ENCODE measurements around the gene RIPOR2.
"Not testable (repeated sequence)": the region's sequence is repeated elsewhere in the genome, so short reads cannot be mapped to it uniquely, and the experiment has no call there.

Gene RIPOR2

DNA sequence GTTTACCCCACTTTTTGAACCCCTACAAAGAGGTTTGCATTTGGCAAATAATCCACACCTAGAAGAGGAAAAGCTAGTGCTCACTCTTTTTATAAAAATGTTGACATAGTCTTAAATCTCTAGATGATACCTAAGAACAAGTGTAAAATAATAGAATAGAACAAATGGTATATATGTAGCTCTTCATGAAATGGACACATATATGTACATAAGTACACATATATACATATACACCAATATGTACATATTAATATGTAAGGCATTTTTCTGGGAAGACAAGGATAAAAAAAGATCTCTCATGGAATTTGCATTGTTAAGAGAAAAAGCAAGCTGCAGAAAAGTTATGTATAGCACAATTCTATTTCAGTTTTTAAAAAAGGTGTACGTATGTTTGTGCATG lies 27.6 kb upstream of the RIPOR2 start:
- peaks cover 92% of the 10 kb centered on the region for H3K4me1 Mint-ChIP-seq
- peak overlapping the region; percentile 66 for H3K27ac Mint-ChIP-seq
- peaks cover 15% of the 10 kb centered on the region for H3K9me3 Mint-ChIP-seq
- H3K27me3 Mint-ChIP-seq = no peaks in the 10 kb centered on the region
- peaks cover 9% of the 10 kb centered on the region for H3K36me3 Mint-ChIP-seq
- no peak overlapping the region for H3K4me3 Mint-ChIP-seq

DNA sequence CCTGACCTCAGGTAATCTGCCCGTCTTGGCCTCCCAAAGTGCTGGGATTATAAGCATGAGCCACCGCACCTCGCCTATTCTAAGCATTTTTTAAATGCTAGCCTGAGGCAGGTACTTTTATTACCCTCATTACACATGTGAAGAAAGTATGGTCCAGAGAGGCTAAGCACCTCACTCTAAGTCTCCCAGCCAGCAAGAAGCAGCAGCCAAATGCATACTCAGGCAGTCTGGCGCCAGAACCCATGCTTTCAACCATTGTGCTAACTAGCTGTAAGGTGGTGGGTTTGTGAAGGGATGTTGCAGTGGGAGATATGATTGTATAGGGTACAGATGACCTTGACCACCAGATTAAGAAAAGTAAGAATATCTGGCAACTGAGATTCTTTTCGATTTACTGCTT lies 26.1 kb upstream of the RIPOR2 start:
- Mint-ChIP-seq H3K27me3 (no peaks in the 10 kb centered on the region), H3K4me1 (peaks cover 91% of the 10 kb centered on the region), H3K4me3 (no peak overlapping the region), H3K36me3 (peaks cover 6% of the 10 kb centered on the region), H3K27ac (peak overlapping the region; percentile 70), H3K9me3 (peaks cover 16% of the 10 kb centered on the region)

DNA sequence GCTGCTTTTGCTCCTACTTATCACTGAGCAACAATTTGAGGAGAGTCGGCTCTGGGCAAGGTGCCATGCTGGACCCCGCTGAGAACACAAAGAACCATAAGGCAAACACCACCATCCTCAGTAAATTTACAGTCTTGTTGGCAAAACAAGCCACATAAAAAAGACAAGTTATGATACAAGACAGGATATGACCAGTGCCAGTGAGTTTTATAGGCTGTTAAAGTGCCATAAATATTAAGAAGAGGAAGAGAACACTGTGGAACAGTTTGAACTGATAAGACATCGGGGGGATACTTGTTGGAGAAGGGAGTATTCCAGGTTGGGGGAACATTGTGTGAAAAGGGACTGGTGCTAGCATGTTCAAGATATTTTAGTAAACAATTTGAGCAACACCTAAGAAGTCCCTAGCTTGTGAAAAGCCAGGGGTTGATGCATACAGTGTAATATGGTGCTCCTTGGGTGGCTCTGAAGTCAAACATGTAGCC lies 25.3 kb upstream of the RIPOR2 start:
- Mint-ChIP-seq H3K4me1 (peaks cover 92% of the 10 kb centered on the region), H3K4me3 (peak overlapping the region; percentile 59), H3K9me3 (peaks cover 15% of the 10 kb centered on the region), H3K27ac (peak overlapping the region; percentile 90), H3K36me3 (peaks cover 6% of the 10 kb centered on the region), H3K27me3 (no peaks in the 10 kb centered on the region)

DNA sequence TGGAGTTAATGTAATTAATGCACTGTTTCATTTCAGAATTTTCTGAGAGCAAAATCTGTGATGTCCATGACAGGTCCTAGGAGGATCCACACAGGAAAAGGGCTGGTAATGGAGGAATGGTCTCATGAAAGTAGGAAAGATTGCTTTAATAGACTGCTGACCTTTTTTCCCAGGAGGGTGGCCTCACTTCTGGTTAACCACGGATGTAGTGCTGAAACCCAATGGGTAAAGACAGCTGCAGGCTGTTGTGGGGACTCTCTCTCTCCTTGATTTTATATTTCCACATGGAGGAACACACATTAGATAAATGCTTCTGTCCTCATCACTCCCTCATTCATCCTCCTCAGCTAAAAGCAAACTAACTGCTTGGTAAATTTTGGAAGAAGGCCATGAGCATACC lies 23.6 kb upstream of the RIPOR2 start:
- peaks cover 12% of the 10 kb centered on the region for H3K9me3 Mint-ChIP-seq
- peak overlapping the region; percentile 57 for H3K4me3 Mint-ChIP-seq
- H3K27me3 Mint-ChIP-seq = no peaks in the 10 kb centered on the region
- peaks cover 9% of the 10 kb centered on the region for H3K36me3 Mint-ChIP-seq
- peaks cover 90% of the 10 kb centered on the region for H3K4me1 Mint-ChIP-seq
- peak overlapping the region; percentile 88 for H3K27ac Mint-ChIP-seq

DNA sequence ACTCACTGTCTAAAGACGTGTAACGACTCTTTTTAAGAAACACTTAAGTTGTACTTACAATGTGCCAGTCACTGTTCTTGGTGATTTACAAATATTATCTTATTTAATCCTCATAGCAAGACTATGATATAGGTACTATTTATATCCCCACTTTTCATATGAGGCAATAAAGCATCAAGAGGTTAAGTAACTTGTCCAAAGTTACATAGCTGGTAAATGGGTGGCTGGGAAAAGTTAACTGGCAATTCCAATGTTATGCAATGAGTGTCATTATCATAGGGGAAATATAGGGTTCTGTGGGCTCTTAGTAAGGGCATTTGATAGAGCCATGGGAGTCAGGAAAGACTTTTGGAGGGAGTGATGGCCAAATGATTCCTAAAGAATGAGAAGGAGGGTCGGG lies 21.4 kb upstream of the RIPOR2 start:
- Mint-ChIP-seq H3K27ac (peak overlapping the region; percentile 88), H3K4me3 (peak overlapping the region; percentile 74), H3K9me3 (peaks cover 4% of the 10 kb centered on the region)

DNA sequence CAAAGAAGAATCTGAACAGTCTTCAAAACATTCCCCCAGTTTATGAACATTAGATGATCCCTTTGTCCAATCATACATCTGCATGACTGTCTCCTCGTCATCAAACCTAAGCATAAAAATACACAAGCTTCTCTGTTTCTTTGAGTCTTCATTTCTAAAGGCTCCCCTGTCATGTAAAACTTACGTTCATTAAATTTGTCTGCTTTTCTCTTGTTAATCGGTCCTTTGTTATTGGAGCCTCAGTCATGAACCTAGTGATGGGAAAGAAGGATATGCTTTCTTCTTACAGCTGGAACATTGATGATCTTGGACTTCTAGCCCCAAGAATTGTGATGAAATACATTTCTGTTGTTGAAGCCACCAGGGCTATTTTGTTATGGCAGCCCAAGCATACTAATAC lies 18.0 kb upstream of the RIPOR2 start:
- Mint-ChIP-seq H3K9me3 (peaks cover 4% of the 10 kb centered on the region), H3K27me3 (no peaks in the 10 kb centered on the region), H3K4me1 (peaks cover 92% of the 10 kb centered on the region), H3K27ac (peak overlapping the region; percentile 95), H3K36me3 (peaks cover 5% of the 10 kb centered on the region), H3K4me3 (peak overlapping the region; percentile 20)

More for the DNA sequence above, 21.4 kb upstream of the RIPOR2 start:
- Mint-ChIP-seq H3K36me3 (peaks cover 9% of the 10 kb centered on the region), H3K4me1 (peaks cover 91% of the 10 kb centered on the region), H3K27me3 (no peaks in the 10 kb centered on the region)

DNA sequence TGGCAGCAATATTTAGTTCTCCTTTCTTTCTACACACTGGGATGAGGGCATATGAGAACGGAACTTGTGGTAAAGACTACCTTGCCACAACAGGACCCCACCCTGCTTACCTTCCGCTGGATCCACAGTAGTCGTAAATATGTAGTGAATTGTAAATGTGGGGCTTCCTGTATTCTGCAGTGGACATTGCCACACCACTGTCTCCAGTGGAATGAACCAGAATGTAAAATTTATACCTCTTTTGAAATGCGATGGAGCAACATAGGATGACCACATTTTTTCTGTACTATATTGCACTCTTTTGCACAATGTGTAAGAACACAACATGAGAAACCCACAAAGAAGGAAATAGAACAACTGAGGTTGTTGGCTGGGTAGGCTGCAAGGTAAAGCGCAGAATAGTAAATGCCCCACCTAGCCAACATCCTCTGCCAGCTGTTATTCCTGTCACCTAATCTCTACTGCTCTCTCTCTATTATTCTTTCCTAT lies 16.1 kb upstream of the RIPOR2 start:
- Mint-ChIP-seq H3K27ac (peak overlapping the region; percentile 70), H3K4me1 (peaks cover 96% of the 10 kb centered on the region), H3K4me3 (peak overlapping the region; percentile 79), H3K27me3 (no peaks in the 10 kb centered on the region), H3K36me3 (peaks cover 13% of the 10 kb centered on the region), H3K9me3 (peaks cover 10% of the 10 kb centered on the region)

DNA sequence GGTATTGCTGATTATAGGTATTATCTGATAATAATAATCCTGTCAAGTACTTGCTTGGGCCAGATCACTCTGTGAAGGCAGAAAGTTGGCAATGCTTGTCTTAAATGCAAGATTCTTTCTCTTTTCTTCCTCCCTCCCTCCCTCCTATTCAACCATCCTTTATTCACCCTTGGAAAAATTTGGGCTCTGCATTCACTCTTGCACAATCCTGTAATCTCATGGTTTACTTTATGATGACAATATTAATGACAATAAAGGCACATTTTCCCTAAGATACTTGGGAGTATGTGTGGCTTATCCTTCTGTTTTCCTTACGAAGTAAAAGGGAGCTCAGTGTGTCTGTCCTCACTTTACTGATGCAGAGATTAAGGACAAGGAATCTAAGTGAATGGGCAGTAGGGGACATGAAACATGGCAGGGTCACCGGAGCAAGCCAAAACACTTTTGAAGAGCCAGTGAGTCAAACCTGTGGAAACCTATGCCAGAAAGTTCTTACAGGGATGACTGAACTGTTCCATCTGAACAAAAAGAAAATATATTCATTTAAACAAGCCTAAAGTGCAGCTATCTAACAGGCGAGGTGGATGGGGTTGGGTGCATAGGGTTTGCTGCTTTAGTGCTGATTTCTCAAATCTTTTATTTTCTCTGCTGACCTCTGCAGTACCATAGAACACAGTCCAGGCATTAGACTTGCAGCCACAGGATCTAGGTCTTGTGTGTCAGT lies 14.6 kb upstream of the RIPOR2 start:
- H3K36me3 Mint-ChIP-seq = peaks cover 15% of the 10 kb centered on the region

DNA sequence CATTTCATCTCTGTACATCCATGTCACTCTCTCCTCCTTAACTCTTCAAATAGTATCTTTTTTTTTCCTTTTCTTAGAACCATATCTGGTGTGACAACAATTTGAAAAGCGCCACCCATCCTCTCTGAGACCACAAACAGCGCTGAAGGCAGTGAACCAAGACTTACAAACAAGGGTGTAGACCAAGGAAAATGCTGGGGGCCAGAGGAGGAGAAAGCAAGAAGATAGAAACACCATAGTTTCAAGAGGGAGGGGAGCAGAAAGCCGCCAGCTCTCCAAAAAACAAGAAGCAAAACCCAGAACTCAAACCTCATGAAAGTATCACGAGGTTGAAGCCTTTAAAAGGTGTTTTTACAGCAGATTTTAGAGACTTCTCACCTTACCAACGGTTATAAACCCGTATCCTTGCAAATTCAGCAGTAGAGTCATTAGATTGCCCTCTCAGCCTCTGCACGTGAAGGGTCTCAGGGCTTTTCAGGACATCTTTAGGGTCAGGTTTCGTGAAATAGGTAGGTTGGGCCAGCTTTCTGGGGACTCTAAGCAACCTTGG lies 13.3 kb upstream of the RIPOR2 start:
- Mint-ChIP-seq H3K27ac (peak overlapping the region; percentile 99), H3K4me1 (peaks cover 76% of the 10 kb centered on the region), H3K4me3 (peak overlapping the region; percentile 75), H3K9me3 (peaks cover 18% of the 10 kb centered on the region), H3K27me3 (no peaks in the 10 kb centered on the region), H3K36me3 (peaks cover 27% of the 10 kb centered on the region)

More for the DNA sequence above, 14.6 kb upstream of the RIPOR2 start:
- Mint-ChIP-seq H3K4me3 (peak overlapping the region; percentile 75), H3K27ac (peak overlapping the region; percentile 99), H3K27me3 (no peaks in the 10 kb centered on the region), H3K4me1 (peaks cover 87% of the 10 kb centered on the region), H3K9me3 (peaks cover 14% of the 10 kb centered on the region)

DNA sequence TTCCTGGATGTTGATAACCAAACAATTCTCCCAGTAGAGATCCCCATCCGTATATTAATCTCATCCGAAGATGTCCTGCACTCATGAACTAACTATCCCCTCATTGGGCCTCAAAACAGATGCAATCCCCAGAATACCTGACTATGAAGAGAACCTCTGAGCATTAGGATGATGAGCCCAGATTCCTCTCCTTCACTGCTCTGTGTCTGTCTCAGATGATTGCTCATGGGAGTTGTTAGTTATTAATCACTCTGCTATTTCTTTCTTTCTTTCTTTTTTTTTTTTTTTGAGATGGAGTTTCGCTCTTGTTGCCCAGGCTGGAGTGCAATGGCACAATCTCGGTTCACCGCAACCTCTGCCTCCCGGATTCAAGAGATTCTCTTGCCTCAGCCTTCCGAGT lies 12.5 kb upstream of the RIPOR2 start:
- H3K4me3 Mint-ChIP-seq, H3K27me3 Mint-ChIP-seq: not testable (repeated sequence)
- Mint-ChIP-seq H3K27ac (peak overlapping the region; percentile 99), H3K36me3 (peaks cover 28% of the 10 kb centered on the region), H3K4me1 (peaks cover 68% of the 10 kb centered on the region), H3K9me3 (peaks cover 18% of the 10 kb centered on the region)

DNA sequence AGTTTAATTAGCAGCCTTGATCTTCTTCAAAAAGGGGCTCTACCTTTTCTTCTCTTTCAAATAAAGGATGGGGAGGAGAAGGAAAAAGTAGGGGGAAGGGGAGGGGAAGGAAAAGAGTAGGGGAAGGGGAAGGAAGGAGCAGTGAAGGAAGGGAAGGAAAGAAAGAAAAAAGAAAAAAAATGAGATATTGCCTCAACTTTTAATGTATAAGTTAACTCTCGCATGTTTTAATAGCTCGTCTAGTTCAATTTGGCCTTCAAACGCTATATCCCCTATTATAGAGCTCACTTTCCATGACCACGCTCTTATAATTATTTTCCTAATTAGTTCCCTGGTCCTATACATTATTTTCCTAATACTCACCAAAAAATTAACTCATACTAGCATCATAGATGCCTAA lies 11.9 kb upstream of the RIPOR2 start:
- peaks cover 31% of the 10 kb centered on the region for H3K36me3 Mint-ChIP-seq
- no peak overlapping the region for H3K4me3 Mint-ChIP-seq
- H3K27ac Mint-ChIP-seq = peak overlapping the region; percentile 99
- H3K27me3 Mint-ChIP-seq = no peaks in the 10 kb centered on the region
- peaks cover 18% of the 10 kb centered on the region for H3K9me3 Mint-ChIP-seq
- peaks cover 68% of the 10 kb centered on the region for H3K4me1 Mint-ChIP-seq

DNA sequence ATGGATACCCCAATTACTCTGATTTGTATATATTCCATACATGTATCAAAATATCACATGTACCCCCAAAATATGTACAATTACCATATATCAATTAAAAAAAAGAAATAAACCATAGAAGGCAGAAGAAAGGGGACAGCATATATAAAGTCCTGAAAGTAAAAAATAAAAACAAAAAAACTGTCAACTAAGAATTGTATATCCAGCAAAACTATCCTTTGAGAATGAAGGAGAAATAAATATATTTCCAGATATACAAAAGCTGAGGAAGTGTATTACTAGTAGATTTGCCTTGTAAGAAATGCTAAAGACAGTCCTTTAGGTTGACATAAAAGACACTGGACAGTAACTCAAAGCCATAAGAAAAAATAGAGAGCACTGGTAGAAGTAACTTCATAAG lies 9.3 kb upstream of the RIPOR2 start:
- H3K4me3 Mint-ChIP-seq = no peak overlapping the region
- H3K36me3 Mint-ChIP-seq = peaks cover 31% of the 10 kb centered on the region
- no peaks in the 10 kb centered on the region for H3K27me3 Mint-ChIP-seq
- H3K9me3 Mint-ChIP-seq = peaks cover 18% of the 10 kb centered on the region
- H3K27ac Mint-ChIP-seq = no peak overlapping the region
- H3K4me1 Mint-ChIP-seq = peaks cover 60% of the 10 kb centered on the region

DNA sequence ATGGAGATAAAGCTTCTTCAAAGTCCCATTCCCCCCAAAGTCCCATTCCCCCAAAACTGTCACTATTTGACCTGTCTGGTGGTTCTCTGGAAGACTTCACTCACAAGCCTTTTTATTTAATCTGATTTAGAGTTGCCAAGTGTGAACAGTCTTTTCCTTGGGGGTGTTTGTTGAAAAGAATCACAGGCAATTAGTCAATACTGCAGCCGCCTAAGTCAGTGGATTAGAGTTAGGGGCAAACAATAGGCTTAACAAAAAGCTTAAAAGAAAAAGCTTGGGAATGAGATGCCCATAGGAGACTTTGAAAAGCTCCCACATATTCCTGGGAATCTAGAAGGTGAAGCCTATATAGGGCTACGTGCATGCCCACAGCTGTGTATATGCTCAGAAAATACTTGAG lies 8.0 kb upstream of the RIPOR2 start:
- H3K4me1 Mint-ChIP-seq = peaks cover 59% of the 10 kb centered on the region
- H3K4me3 Mint-ChIP-seq = no peak overlapping the region
- no peak overlapping the region for H3K27ac Mint-ChIP-seq
- H3K27me3 Mint-ChIP-seq = no peaks in the 10 kb centered on the region
- H3K9me3 Mint-ChIP-seq = peaks cover 18% of the 10 kb centered on the region
- peaks cover 29% of the 10 kb centered on the region for H3K36me3 Mint-ChIP-seq

DNA sequence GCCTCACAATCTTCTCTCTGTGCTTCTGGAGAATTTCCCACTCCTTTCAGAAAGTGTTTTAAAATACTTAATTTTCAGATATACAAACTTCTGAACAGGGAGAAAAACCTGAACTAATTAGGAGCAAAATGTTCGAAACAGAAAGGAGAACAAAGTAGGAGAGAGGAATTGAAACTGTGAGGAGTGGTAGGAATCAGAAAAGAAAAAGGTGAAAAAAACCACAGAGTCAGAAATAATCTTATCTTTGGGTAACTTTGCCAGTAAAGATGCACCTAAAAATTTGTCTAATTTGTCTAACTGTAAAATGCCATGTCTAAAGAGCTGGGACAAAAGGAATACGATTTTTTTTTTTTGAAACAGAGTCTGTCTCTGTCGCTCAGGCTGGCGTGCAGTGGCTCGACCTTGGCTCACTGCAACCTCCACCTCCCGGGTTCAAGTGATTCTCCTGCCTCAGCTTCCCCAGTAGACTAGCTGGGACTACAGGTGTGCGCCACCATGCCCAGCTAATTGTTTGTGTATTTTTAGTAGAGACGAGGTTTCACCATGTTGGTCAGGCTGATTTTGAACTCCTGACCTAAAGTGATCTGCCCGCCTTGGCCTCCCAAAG lies 4.7 kb upstream of the RIPOR2 start:
- Mint-ChIP-seq H3K27ac (peak overlapping the region; percentile 97), H3K9me3 (peaks cover 5% of the 10 kb centered on the region), H3K36me3 (peaks cover 17% of the 10 kb centered on the region), H3K4me3 (peak overlapping the region; percentile 77), H3K27me3 (no peaks in the 10 kb centered on the region), H3K4me1 (peaks cover 70% of the 10 kb centered on the region)

DNA sequence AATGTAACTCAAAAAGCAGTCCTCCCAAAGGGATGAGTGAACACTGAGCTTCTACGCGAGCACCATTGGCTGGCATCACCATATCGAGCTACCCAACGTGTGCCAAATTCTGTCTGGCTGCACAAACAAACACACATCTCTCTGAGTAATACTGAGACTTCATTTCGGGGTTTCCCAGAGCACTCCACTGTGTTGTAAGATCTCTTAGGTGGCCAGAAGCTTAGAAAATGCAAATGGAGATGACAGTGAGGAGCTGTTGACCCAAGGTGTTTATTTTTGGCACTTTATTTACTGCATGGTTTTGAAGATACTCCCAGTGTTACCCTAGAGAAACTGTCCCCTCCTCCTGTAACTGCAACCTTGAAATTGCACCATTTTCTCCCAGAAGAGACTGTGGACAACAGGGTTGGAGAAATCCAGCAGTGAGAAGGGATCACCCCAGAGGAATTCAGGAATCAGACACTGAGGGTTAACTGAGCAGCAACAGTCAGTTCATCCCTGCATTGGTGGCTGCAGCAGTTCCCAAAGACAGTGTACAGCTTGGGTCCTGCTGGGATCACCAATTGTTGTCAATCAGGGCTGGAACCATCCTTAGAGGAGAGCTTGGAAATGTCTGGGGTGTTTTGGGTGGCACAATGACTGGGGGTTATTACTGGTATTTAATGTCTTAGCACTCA lies 1.0 kb upstream of the RIPOR2 start:
- peak overlapping the region; percentile 92 for H3K27ac Mint-ChIP-seq
- H3K4me1 Mint-ChIP-seq = peaks cover 92% of the 10 kb centered on the region
- peak overlapping the region; percentile 95 for H3K4me3 Mint-ChIP-seq
- H3K36me3 Mint-ChIP-seq = no peaks in the 10 kb centered on the region
- H3K9me3 Mint-ChIP-seq = no peaks in the 10 kb centered on the region
- H3K27me3 Mint-ChIP-seq = no peaks in the 10 kb centered on the region
